GM12864 (cell line): ENCODE data around the gene KHNYN.

Experiments
- DNase-seq: peaks from one replicate; pipeline ENCODE4 v3.0.0-alpha.2; 2011; ENCODE audit warnings: low read depth
- H3K4me3 ChIP-seq: 2 replicates; pipeline ENCODE4 v1.5.1; 2011; ENCODE audit warnings: mild to moderate bottlenecking, low read depth, low read length, control low read depth
- CTCF ChIP-seq: IDR thresholded peaks from 2 replicates; pipeline ENCODE4 v1.5.1; 2011; ENCODE audit warnings: low read depth, mild to moderate bottlenecking, moderate library complexity, low read length, control low read depth, inconsistent platforms; ENCODE audit errors: missing control alignments

Gene KHNYN

GRCh38 chr14:24403294-24403998 lies 26.3 kb upstream of the KHNYN start:
- no peak for TF ChIP-seq CTCF
- H3K4me3 ChIP-seq: no peak overlapping the region
- no peak for DNase-seq

GRCh38 chr14:24404814-24405213 lies 24.9 kb upstream of the KHNYN start:
- DNase-seq: no peak
- no peak overlapping the region for H3K4me3 ChIP-seq
- no peak for TF ChIP-seq CTCF

GRCh38 chr14:24406416-24406815 lies 23.3 kb upstream of the KHNYN start:
- no peak for TF ChIP-seq CTCF
- H3K4me3 ChIP-seq: no peak overlapping the region
- DNase-seq: no peak

GRCh38 chr14:24407608-24408325 lies 22.0 kb upstream of the KHNYN start:
- no peak for TF ChIP-seq CTCF
- no peak for DNase-seq
- H3K4me3 ChIP-seq: no peak overlapping the region

GRCh38 chr14:24408764-24409163 lies 21.0 kb upstream of the KHNYN start:
- no peak for TF ChIP-seq CTCF
- no peak for DNase-seq
- no peak overlapping the region for H3K4me3 ChIP-seq

GRCh38 chr14:24409192-24409591 lies 20.6 kb upstream of the KHNYN start:
- DNase-seq: no peak

More at GRCh38 chr14:24409192-24409591, 20.6 kb upstream of the KHNYN start:
- TF ChIP-seq CTCF: no peak
- H3K4me3 ChIP-seq: no peak overlapping the region
